ENCODE data around the gene PYDC2. TPM values are rescaled to one million over a fixed set of nuclear protein-coding genes. Genes with fewer than 3 reads are reported as not detected.

The PYDC2 gene
- total RNA-seq, 1 experiment from 2014 or later, result not detected

- Histone ChIP-seq H4K5ac (ENCODE audit: insufficient read length, low read depth, low read length) (no peak overlapping the region), H3K23me2 (ENCODE audit: insufficient read length, low read depth, low read length, poor library complexity, severe bottlenecking) (no peaks in the 10 kb centered on the region), H3K4ac (ENCODE audit: low read depth, low read length) (no peak overlapping the region), H3K27ac (ENCODE audit: insufficient read length, low read depth, low read length) (no peak overlapping the region), H3K23ac (ENCODE audit: insufficient read length, low read depth, low read length) (no peak overlapping the region), H4K91ac (ENCODE audit: insufficient read length, low read depth, low read length) (no peak overlapping the region), H3K79me2 (ENCODE audit: insufficient read depth, low read length) (no peaks in the 10 kb centered on the region), H3K27me3 (ENCODE audit: insufficient read depth, low read length) (no peaks in the 10 kb centered on the region), H4K20me1 (ENCODE audit: control insufficient read depth, insufficient read depth, insufficient read length) (no peaks in the 10 kb centered on the region), H2BK20ac (ENCODE audit: low read depth, low read length, poor library complexity, severe bottlenecking) (no peak overlapping the region), H3K56ac (ENCODE audit: insufficient read length, low read depth, low read length) (no peak overlapping the region), H3K79me1 (ENCODE audit: insufficient read depth, low read depth, low read length, poor library complexity, severe bottlenecking) (no peaks in the 10 kb centered on the region), H4K8ac (replicated peaks; ENCODE audit: insufficient read length, low read depth, low read length) (no peak overlapping the region), H3K18ac (ENCODE audit: insufficient read length, low read depth, low read length) (no peak overlapping the region), H2BK5ac (ENCODE audit: insufficient read length, low read length) (no peak overlapping the region), H2AK5ac (ENCODE audit: insufficient read length, low read length) (no peak overlapping the region), H3K9ac (ENCODE audit: extremely low read depth, insufficient read length, low read length) (no peak overlapping the region), H2AFZ (ENCODE audit: low read length) (no peak overlapping the region), H2BK15ac (ENCODE audit: low read depth, low read length) (no peak overlapping the region), H3K4me1 (ENCODE audit: insufficient read depth, low read length) (no peaks in the 10 kb centered on the region), H3K14ac (ENCODE audit: insufficient read depth, low read length) (no peak overlapping the region), H3T11ph (ENCODE audit: low read length) (no peak overlapping the region), H2BK120ac (ENCODE audit: low read depth, low read length, poor library complexity, severe bottlenecking) (no peak overlapping the region), H3K9me3 (ENCODE audit: control insufficient read depth, low read depth, low read length) (no peaks in the 10 kb centered on the region), H2BK12ac (ENCODE audit: insufficient read length, low read depth, low read length) (no peak overlapping the region), H3K4me2 (ENCODE audit: insufficient read depth, insufficient read length, low read length) (no peak overlapping the region)
- no peak for DNase-seq
- no peak for TF ChIP-seq CTCF (conservative IDR thresholded peaks at IDR 0.05)
- no CpG with 5 or more reads among the region's 1 CpG for WGBS (ENCODE audit: extremely low coverage, insufficient read length, low lambda C conversion rate)
- Mint-ChIP-seq H3K4me3 (no peak overlapping the region), H3K36me3 (ENCODE audit: insufficient read depth in 1 of 3, low read depth in 3 of 3) (no peaks in the 10 kb centered on the region), H3K9me3 (no peaks in the 10 kb centered on the region), H3K27ac (no peak overlapping the region), H3K27me3 (ENCODE audit: low read depth) (no peaks in the 10 kb centered on the region), H3K4me1 (no peaks in the 10 kb centered on the region)
These were observed 11.7 kb upstream of the PYDC2 start for GRCh38 chr3:191449256-191449655.
